ENCODE measurements around the gene CCNB1.
"Not testable (repeated sequence)": the region's sequence is repeated elsewhere in the genome, so short reads cannot be mapped to it uniquely, and the experiment has no call there.

Gene CCNB1

GRCh38 chr5:69166686-69167492, at the start of gene CCNB1:
Gene CCNB1, plus strand, starts transcription at chr5:69167150. Its CDS starts 113 bp downstream, at chr5:69167263.
- DNase-seq (ENCODE audit: low read depth in 2 of 2), result peak; percentile 96

GRCh38 chr5:69129413-69129812, 37.5 kb upstream of the CCNB1 start:
- DNase-seq (ENCODE audit: low read depth in 2 of 2), result no peak

- DNase-seq (ENCODE audit: low read depth in 2 of 2), result no peak
Measured at GRCh38 chr5:69130241-69130640, 36.7 kb upstream of the CCNB1 start.

GRCh38 chr5:69131304-69131703, 35.6 kb upstream of the CCNB1 start:
- DNase-seq (ENCODE audit: low read depth in 2 of 2), result no peak

- DNase-seq (ENCODE audit: low read depth in 2 of 2), result no peak
Measured at GRCh38 chr5:69134126-69134525, 32.8 kb upstream of the CCNB1 start.

GRCh38 chr5:69136293-69136692, 30.7 kb upstream of the CCNB1 start:
- no peak for DNase-seq (ENCODE audit: low read depth in 2 of 2)

- not testable (repeated sequence) for DNase-seq (ENCODE audit: low read depth in 2 of 2)
Measured at GRCh38 chr5:69137208-69137607, 29.7 kb upstream of the CCNB1 start.

GRCh38 chr5:69137807-69138206, 29.1 kb upstream of the CCNB1 start:
- no peak for DNase-seq (ENCODE audit: low read depth in 2 of 2)

- DNase-seq (ENCODE audit: low read depth in 2 of 2), result no peak
Measured at GRCh38 chr5:69138766-69139165, 28.2 kb upstream of the CCNB1 start.

DNA sequence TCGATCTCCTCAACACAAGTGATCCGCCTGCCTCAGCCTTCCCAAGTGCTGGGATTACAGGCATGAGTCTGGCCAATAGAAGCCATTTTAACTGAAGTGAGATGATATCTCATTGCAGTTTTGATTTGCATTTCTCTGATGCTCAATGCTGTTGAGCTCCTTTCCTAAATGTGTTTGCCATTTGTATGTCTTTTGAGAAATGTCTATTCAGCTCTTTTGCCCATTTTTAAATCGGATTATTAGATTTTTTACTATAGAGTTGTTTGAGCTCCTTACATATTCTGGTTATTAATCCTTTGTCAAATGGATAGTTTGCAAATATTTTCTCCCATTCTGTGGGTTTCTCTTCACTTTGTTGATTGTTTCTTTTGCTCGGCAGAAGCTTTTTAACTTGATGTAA, 26.7 kb upstream of the CCNB1 start:
- DNase-seq (ENCODE audit: low read depth in 2 of 2), result not testable (repeated sequence)

GRCh38 chr5:69140827-69141226, 26.1 kb upstream of the CCNB1 start:
- DNase-seq (ENCODE audit: low read depth in 2 of 2), result no peak

GRCh38 chr5:69148576-69148975, 18.4 kb upstream of the CCNB1 start:
- DNase-seq (ENCODE audit: low read depth in 2 of 2), result not testable (repeated sequence)

DNA sequence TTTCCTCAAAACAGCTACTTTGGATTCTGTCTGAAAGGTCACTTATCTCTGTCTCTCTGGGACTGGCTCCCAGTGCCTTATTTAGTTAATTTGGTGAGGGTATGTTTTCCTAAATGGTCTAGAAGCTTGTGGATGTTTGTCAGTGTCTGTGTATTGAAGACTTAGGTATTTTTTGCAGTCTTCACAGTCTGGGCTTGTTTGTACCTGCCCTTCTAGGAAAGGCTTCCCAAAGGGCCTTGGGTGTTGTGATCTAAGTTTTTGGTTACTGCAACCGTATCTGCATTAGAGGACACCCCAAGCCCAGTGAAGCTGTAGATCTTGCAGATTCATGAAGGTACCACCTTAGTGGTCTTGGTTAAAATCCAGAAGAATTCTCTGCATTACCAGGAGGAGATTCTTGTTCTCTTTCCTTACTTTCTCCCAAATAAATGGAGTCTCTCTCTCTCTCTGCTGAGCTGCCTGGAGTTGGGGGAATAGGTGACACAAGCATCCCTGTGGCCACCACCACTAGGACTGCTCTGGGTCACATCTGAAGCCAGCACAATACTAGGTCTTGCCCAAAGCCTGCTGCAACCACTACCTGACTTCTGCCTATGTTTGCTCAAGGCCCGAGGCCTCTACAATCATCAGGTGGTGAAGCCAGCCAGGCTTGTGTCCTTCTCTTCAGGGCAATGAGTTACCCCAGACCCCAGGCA, 17.8 kb upstream of the CCNB1 start:
- no peak for DNase-seq (ENCODE audit: low read depth in 2 of 2)

DNA sequence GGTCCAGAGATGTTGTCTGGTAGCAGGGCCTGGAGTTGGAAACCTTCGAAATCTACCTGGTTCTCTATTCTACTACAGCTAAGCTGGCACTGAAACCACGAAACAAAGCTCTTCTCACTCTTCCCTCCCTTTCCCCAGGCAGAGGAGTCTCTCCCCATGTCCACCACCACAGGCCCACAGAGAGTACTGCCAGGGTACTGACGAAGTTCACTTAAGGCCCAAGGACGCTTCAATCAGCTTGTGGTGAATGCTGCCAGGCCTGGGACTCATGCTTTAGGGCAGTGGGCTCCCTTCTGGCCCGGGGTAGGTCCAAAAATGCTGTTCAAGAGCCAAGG, 17.3 kb upstream of the CCNB1 start:
- no peak for DNase-seq (ENCODE audit: low read depth in 2 of 2)

DNA sequence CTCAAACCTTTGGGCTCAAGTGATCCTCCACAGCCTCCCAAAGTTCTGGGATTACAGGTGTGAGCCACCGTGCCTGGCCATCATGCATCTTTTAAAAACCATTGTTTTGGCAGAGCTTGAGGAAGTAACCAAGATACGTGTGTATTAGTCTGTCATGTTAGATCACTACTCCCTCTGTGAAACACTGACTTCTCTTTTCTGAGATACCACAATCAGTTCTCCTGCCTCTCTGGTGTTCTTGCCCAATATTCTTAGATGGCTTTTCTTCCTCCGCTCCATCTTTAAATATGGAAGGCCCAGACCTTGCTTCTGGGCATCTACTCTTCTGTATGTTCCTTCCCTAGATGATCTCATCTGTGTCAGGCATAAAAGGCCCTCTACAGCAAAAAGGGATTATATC, 14.2 kb upstream of the CCNB1 start:
- no peak for DNase-seq (ENCODE audit: low read depth in 2 of 2)

- DNase-seq (ENCODE audit: low read depth in 2 of 2), result no peak
Measured at GRCh38 chr5:69156456-69156855, 10.5 kb upstream of the CCNB1 start.

- no peak for DNase-seq (ENCODE audit: low read depth in 2 of 2)
Measured at GRCh38 chr5:69158039-69158438, 8.9 kb upstream of the CCNB1 start.

DNA sequence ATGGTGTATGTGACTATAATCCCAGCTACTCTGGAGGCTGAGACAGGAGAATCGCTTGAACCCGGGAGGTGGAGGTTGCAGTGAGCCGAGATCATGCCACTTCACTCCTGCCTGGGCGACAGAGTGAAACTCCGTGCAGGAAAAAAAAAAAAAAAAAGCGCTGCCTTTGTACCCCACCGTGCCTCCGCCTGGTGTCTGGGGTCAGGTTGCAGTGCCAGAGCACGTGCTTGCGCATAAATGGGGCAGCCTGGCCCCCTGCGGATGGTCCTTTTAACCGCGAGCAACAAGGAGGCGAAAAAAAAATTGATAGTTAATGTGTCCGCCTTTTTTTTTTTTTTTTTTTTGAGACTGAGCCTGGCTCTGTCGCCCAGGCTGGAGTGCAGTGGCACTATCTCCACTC, 6.3 kb upstream of the CCNB1 start:
- DNase-seq (ENCODE audit: low read depth in 2 of 2), result no peak

DNA sequence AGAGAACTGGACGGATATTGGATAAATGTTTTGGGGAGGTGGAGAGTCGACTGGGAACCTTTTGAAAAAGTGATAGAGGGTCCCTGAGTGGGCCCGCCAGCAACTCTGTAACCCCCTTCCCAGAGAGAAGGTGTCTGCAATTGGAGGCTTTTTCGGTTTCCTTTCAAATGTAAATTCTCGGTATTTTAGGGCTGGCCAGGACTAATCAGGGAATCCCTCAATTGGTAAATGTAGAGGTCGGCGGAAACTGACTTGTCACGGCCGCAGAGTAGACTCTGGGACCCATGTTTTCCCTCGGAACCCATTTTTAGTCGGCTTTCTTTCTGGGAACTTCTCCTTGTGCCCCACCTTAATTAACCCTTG, 524 bp downstream of the CCNB1 start:
- DNase-seq (ENCODE audit: low read depth in 2 of 2), result no peak

GRCh38 chr5:69167929-69168328, 979 bp downstream of the CCNB1 start:
- no peak for DNase-seq (ENCODE audit: low read depth in 2 of 2)

GRCh38 chr5:69170495-69170894, 3.5 kb downstream of the CCNB1 start:
- DNase-seq (ENCODE audit: low read depth in 2 of 2), result no peak

- no peak for DNase-seq (ENCODE audit: low read depth in 2 of 2)
Measured at GRCh38 chr5:69170969-69171368, 4.0 kb downstream of the CCNB1 start.

DNA sequence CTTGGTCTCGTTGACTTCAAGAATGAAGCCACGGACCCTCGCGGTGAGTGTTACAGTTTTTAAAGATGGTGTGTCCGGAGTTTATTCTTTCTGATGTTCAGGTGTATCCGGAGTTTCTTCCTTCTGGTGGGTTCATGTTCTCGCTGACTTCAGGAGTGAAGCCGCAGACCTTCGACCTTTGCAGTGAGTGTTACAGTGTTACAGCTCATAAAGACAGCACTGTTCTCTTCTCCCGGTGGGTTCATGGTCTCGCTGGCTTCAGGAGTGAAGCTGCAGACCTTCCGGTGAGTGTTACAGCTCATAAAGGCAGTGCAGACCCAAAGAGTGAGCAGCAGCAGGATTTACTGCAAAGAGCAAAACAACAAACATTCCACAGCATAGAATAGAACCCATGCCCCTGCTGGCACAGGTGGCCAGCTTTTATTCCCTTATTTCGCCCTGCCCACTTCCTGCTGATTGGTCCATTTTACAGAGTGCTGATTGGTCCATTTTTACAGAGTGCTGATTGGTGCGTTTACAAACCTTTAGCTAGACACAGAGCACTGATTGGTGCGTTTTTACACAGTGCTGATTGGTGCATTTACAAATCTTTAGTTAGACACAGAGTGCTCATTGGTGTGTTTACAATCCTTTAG, 14.8 kb downstream of the CCNB1 start:
- not testable (repeated sequence) for DNase-seq (ENCODE audit: low read depth in 2 of 2)
